Vagina (tissue), 2 donors: ENCODE results near the gene CHAF1B.

Experiments
- POLR2A ChIP-seq, 2 donors: fragments of 450-650 bp; IDR thresholded peaks; one replicate each; pipeline ENCODE4 v1.6.1; 2017; ENCODE audit warnings: antibody characterized with exemption in 2 of 2, mild to moderate bottlenecking in 2 of 2, moderate library complexity in 2 of 2
- POLR2AphosphoS5 ChIP-seq, 2 donors: sonication (generic); formaldehyde crosslinking; IDR thresholded peaks; one replicate each; pipeline ENCODE4 v1.9.0; 2017; ENCODE audit warnings: antibody characterized with exemption in 2 of 2, mild to moderate bottlenecking in 2 of 2, low read depth in 1 of 2; ENCODE audit not compliant: insufficient read depth in 1 of 2
- TF ChIP-seq, protein P1 (sequence below), 3 experiments: fragments of 450-650 bp in 2 of 3; fragments of 200-600 bp in 1 of 3; sonication (generic) in 1 of 3; IDR thresholded peaks; one replicate each; pipeline ENCODE4 v1.5.1; 2017 to 2019; ENCODE audit warnings: antibody characterized with exemption in 3 of 3, mild to moderate bottlenecking in 2 of 3, moderate library complexity in 2 of 3

DNA sequence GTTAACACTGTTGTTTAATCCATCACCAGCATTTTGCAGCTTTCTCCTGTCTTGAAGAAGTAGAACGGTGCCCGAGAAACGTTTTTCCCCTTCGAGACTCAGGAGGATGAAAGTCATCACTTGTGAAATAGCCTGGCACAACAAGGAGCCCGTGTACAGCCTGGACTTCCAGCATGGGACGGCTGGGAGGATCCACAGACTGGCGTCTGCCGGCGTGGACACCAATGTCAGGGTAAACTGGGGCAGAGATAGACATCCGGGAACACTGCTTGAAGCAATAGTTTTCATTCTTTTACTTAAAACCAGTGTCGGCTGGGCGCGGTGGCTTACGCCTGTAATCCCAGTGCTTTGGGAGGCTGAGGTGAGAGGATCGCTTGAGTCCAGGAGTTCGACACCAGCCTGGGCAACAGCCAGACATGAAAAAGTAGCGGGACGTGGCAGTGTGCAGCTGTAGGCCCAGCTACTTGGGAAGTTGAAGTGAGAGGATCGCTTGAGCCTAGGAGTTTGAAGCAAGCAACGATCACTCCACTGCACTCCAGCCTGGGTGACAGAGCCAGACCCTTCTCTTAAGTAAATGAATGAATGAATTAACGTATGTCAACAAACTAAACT lies 945 bp downstream of the CHAF1B start:
- TF ChIP-seq, protein P1, sequence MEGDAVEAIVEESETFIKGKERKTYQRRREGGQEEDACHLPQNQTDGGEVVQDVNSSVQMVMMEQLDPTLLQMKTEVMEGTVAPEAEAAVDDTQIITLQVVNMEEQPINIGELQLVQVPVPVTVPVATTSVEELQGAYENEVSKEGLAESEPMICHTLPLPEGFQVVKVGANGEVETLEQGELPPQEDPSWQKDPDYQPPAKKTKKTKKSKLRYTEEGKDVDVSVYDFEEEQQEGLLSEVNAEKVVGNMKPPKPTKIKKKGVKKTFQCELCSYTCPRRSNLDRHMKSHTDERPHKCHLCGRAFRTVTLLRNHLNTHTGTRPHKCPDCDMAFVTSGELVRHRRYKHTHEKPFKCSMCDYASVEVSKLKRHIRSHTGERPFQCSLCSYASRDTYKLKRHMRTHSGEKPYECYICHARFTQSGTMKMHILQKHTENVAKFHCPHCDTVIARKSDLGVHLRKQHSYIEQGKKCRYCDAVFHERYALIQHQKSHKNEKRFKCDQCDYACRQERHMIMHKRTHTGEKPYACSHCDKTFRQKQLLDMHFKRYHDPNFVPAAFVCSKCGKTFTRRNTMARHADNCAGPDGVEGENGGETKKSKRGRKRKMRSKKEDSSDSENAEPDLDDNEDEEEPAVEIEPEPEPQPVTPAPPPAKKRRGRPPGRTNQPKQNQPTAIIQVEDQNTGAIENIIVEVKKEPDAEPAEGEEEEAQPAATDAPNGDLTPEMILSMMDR (IDR thresholded peaks at IDR 0.05): no peak
- TF ChIP-seq POLR2AphosphoS5 (IDR thresholded peaks at IDR 0.05; ENCODE audit: insufficient read depth in 1 of 2, low read depth in 1 of 2) (no peak), POLR2A (IDR thresholded peaks at IDR 0.05) (no peak)
